HepG2 (cell line): Measurements from ENCODE around the gene ERBB3. TPM values are rescaled to one million over a fixed set of nuclear protein-coding genes. Genes with fewer than 3 reads are reported as not detected.

Experiments used
- IRF9 ChIP-seq: sonication (generic); formaldehyde crosslinking; IDR thresholded peaks from 2 replicates; pipeline ENCODE4 v1.8.0; 2022; ENCODE audit warnings: missing genetic modification reagents, mild to moderate bottlenecking, borderline replicate concordance
- ISX ChIP-seq: sonication (generic); formaldehyde crosslinking; conservative IDR thresholded peaks from 2 replicates; pipeline ENCODE4 v1.5.0; 2020; ENCODE audit warnings: missing genetic modification reagents
- KDM1A ChIP-seq: IDR thresholded peaks from 2 replicates; pipeline ENCODE4 v1.6.1; 2016; ENCODE audit warnings: missing compliant biosample characterization
- KLF12 ChIP-seq: sonication (generic); formaldehyde crosslinking; IDR thresholded peaks from 2 replicates; pipeline ENCODE4 v1.4.0; 2020; ENCODE audit warnings: missing genetic modification reagents, borderline replicate concordance
- KMT2A ChIP-seq: sonication (generic); formaldehyde crosslinking; IDR thresholded peaks from 2 replicates; pipeline ENCODE4 v1.4.0; 2020; ENCODE audit warnings: missing genetic modification reagents
- PCBP2 ChIP-seq: fragments of 200-400 bp; formaldehyde crosslinking; optimal IDR thresholded peaks from 2 replicates; pipeline ENCODE3; 2018; ENCODE audit warnings: low read length, low read depth; ENCODE audit not compliant: poor library complexity, severe bottlenecking
- PRMT3 ChIP-seq: sonication (generic); formaldehyde crosslinking; IDR thresholded peaks from 2 replicates; pipeline ENCODE4 v1.8.1; 2022; ENCODE audit warnings: low read depth, mild to moderate bottlenecking, moderate library complexity, missing genetic modification reagents, borderline replicate concordance
- RXRA ChIP-seq: sonication (generic); formaldehyde crosslinking; IDR thresholded peaks from 2 replicates; pipeline ENCODE4 v1.5.1; 2020; ENCODE audit warnings: missing genetic modification reagents
- ZBTB7A ChIP-seq: sonication (generic); formaldehyde crosslinking; IDR thresholded peaks from 2 replicates; pipeline ENCODE4 v1.8.0; 2022; ENCODE audit warnings: mild to moderate bottlenecking, missing genetic modification reagents
- ZGPAT ChIP-seq: IDR thresholded peaks from 2 replicates; pipeline ENCODE4 v1.6.1; 2016; ENCODE audit warnings: mild to moderate bottlenecking
- ZNF30 ChIP-seq: sonication (generic); formaldehyde crosslinking; IDR thresholded peaks from 2 replicates; pipeline ENCODE4 v1.5.0; 2020; ENCODE audit warnings: mild to moderate bottlenecking, missing genetic modification reagents
- ZNF34 ChIP-seq: sonication (generic); formaldehyde crosslinking; IDR thresholded peaks from 2 replicates; pipeline ENCODE4 v1.4.0; 2020; ENCODE audit warnings: mild to moderate bottlenecking, missing genetic modification reagents, borderline replicate concordance
- ZNF407 ChIP-seq: sonication (generic); formaldehyde crosslinking; IDR thresholded peaks from one replicate; pipeline ENCODE4 v1.5.1; 2020; ENCODE audit warnings: mild to moderate bottlenecking, missing genetic modification reagents; ENCODE audit errors: not compliant biosample characterization
- ZNF7 ChIP-seq: IDR thresholded peaks from 2 replicates; pipeline ENCODE4 v1.6.1; 2016; ENCODE audit warnings: missing biosample characterization, missing genetic modification reagents
- ZSCAN21 ChIP-seq: sonication (generic); formaldehyde crosslinking; IDR thresholded peaks from 2 replicates; pipeline ENCODE4 v1.8.0; 2022; ENCODE audit warnings: mild to moderate bottlenecking, missing genetic modification reagents, moderate library complexity, borderline replicate concordance
- polyA plus RNA-seq, 8 experiments: library from polyadenylated mRNA; depleted of rRNA in 3 of 8; stranded (reverse) in 7 of 8; unstranded in 1 of 8; fragments of >200 nt; fragmentation: Illumina TruSeq in 4 of 8; extraction: Trizol in 4 of 8; gene quantifications; 2 replicates each; pipeline versions ENCODE4 v1.2.1 to v1.2.3, GENCODE V29; 2011 to 2016; ENCODE audit warnings: low read depth in 4 of 8, missing spikeins in 1 of 8, mixed read lengths in 1 of 8; ENCODE audit not compliant: insufficient read depth in 1 of 8
- total RNA-seq, 5 experiments: library from RNA; depleted of rRNA; stranded (reverse); fragments of >200 nt; fragmentation: Illumina TruSeq; extraction: Trizol; gene quantifications; 2 replicates each; pipeline ENCODE4 v1.2.3, GENCODE V29; 2016; ENCODE audit warnings: low read depth in 1 of 5
- TF ChIP-seq, protein P1 (sequence below): IDR thresholded peaks from 2 replicates; pipeline ENCODE4 v1.6.1; 2018; ENCODE audit warnings: missing genetic modification reagents, mild to moderate bottlenecking, missing compliant biosample characterization

The ERBB3 gene
- total and polyA plus RNA-seq, 2 of the 13 experiments (the other 11 are each of a cell fraction or from before 2014, with no cell fraction given) = 93.6 to 358 TPM

DNA sequence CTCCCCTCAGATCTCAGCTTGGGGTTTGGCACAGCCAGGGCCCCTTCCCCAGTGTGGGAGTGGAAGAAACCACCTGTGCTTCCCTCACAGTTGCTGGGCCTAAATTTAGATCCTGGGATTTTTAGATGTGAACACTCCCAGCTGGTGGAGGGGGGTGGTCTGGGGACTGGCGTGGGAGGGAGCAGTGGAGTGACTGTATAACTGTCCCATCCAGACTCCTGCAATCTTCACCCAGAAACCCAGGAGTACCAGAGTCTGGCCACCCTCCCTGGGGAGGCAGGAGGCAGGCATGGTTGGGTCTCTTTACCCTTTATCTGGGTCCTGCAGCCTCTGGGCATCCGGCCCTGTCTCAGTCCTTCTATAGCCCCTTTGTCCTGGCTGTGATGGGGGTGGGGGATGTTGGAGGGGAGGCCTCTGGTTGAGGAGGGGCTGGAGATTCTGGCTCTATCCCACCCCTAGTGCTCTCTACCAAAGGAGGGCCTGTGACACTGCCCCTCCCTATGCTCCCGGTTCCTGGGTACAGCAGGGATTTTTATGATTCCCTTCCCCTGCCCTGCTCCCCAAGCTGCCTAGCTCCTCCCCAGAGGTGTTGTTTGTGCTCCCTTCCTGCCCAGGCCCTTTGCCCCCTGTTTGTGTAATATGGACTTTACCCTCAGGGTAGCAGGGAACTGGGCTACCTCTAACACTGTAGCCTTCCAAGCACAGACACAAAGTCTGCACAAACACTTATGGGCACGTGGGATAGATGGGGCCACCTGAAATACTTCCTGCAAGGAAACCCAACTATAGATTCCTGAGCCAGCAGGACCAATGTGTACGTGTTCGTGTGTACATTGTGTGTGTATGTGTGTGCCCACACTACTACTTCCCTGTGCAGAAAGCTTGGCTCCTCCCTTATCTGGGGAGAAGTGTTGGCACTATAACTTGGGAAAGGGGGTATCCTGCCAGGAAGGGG, 1.7 kb downstream of the ERBB3 start (continued):
- TF ChIP-seq KLF12 (CRISPR knock-in tag) = no peak
- TF ChIP-seq ZGPAT (CRISPR knock-in tag) = peak; percentile 98
- TF ChIP-seq ZSCAN21 (CRISPR knock-in tag) = peak; percentile 92
- peak; percentile 86; the same call in 1 of the 2 replicates for TF ChIP-seq ZBTB7A
- TF ChIP-seq, protein P1, sequence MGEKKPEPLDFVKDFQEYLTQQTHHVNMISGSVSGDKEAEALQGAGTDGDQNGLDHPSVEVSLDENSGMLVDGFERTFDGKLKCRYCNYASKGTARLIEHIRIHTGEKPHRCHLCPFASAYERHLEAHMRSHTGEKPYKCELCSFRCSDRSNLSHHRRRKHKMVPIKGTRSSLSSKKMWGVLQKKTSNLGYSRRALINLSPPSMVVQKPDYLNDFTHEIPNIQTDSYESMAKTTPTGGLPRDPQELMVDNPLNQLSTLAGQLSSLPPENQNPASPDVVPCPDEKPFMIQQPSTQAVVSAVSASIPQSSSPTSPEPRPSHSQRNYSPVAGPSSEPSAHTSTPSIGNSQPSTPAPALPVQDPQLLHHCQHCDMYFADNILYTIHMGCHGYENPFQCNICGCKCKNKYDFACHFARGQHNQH (CRISPR knock-in tag) = peak; percentile 99
- peak; percentile 17; the same call in 1 of the 2 replicates for TF ChIP-seq KMT2A (CRISPR knock-in tag)
- TF ChIP-seq ZNF34 (CRISPR knock-in tag) = 0 out of 2 replicates have a peak, but pooled peaks have one; percentile 75
- no peak for TF ChIP-seq PCBP2
- TF ChIP-seq PRMT3 (CRISPR knock-in tag) = peak; percentile 74; the same call in 1 of the 2 replicates
- TF ChIP-seq RXRA = peak; percentile 98
- peak; percentile 84; the same call in 1 of the 2 replicates for TF ChIP-seq KDM1A (CRISPR knock-in tag)
- no peak for TF ChIP-seq ZNF407 (CRISPR knock-in tag)
- TF ChIP-seq ZNF7 (CRISPR knock-in tag) = peak; percentile 7; the same call in 1 of the 2 replicates
- 0 out of 2 replicates have a peak, but pooled peaks have one; percentile 62 for TF ChIP-seq ISX
- no peak for TF ChIP-seq ZNF30 (CRISPR knock-in tag)
- peak; percentile 82 for TF ChIP-seq IRF9 (CRISPR knock-in tag)
